Right lobe of liver (tissue), 6 donors: ENCODE measurements around the gene CSGALNACT2. TPM values are rescaled to one million over a fixed set of nuclear protein-coding genes. Genes with fewer than 3 reads are reported as not detected.

ENCODE experiments used
- ATAC-seq, 4 donors: fragments of 200-7000 bp; cut with Tn5 transposase; one replicate each; pipeline ENCODE4 v1.9.1; 2020; ENCODE audit warnings: mild to moderate bottlenecking in 4 of 4, moderate library complexity in 4 of 4
- DNase-seq, 3 donors: peaks; one replicate each; pipeline ENCODE4 v3.0.0-alpha.2; 2020
- H3K27ac ChIP-seq, 3 donors: fragments of 200-600 bp; one replicate each; pipeline ENCODE4 v1.8.0; 2022
- H3K27me3 ChIP-seq, 2 donors: fragments of 200-600 bp; one replicate each; pipeline ENCODE4 v1.8.0; 2022
- H3K36me3 ChIP-seq, 4 donors: fragments of 200-600 bp; sonication (generic) in 1 of 4; one replicate each; pipeline versions ENCODE4 v1.5.1 to v1.8.0; 2017 to 2022; ENCODE audit warnings: control low read depth in 1 of 4
- H3K4me1 ChIP-seq, 4 donors: fragments of 200-600 bp; sonication (generic) in 1 of 4; one replicate each; pipeline versions ENCODE4 v1.5.1 to v1.8.0; 2017 to 2022; ENCODE audit warnings: control low read depth in 1 of 4
- H3K4me3 ChIP-seq, 3 donors: fragments of 200-600 bp; one replicate each; pipeline ENCODE4 v1.8.0; 2022
- H3K9me3 ChIP-seq, 4 donors: fragments of 200-600 bp; sonication (generic) in 1 of 4; one replicate each; pipeline versions ENCODE4 v1.5.1 to v1.8.0; 2017 to 2022; ENCODE audit warnings: control low read depth in 1 of 4
- POLR2A ChIP-seq: fragments of 450-650 bp; IDR thresholded peaks from one replicate; pipeline ENCODE4 v1.6.1; 2017; ENCODE audit warnings: antibody characterized with exemption, mild to moderate bottlenecking
- WGBS: methylation state at CpG from one replicate; pipeline ENCODE4 v1.1.6; 2018; ENCODE audit warnings: low coverage, low lambda C conversion rate; ENCODE audit not compliant: insufficient coverage; ENCODE audit errors: missing lambda C conversion rate; 5-methylcytosine and 5-hydroxymethylcytosine counted together
- intact Hi-C, 2 donors: fragments of 100-400 bp; cut with DNase I; formaldehyde crosslinking; loops; one replicate each; pipeline versions ENCODE4 v1.11.2 to v1.14.1; 2022
- total RNA-seq, 6 experiments: library from RNA; depleted of rRNA in 2 of 6; stranded (reverse); fragments of >200 nt in 2 of 6; fragmentation: NEBNext Ultra II Directional in 3 of 6; extraction: Animal tissue kit (Norgen Biotek cat#: 25700) in 3 of 6; gene quantifications; one replicate each; pipeline versions ENCODE4 v1.1.0 to v1.2.4, GENCODE V29; 2016 to 2023
- TF ChIP-seq, protein P1 (sequence below), 4 donors: fragments of 200-600 bp in 3 of 4; fragments of 450-650 bp in 1 of 4; IDR thresholded peaks; one replicate each; pipeline versions ENCODE4 v1.5.1 to v1.8.0; 2016 to 2022; ENCODE audit warnings: antibody characterized with exemption in 4 of 4, mild to moderate bottlenecking in 2 of 4
- donor health status: DM: no; HTN: yes; CAD: no.
- donor health status: DM: no; HTN: no; CAD: no.
- donor health status: DM: no; HTN: no; CAD: no.
- donor health status: DM: no; HTN: yes; CAD: no.
- donor health status: DM: no; HTN: yes; CAD: no.

CSGALNACT2 gene
- total RNA-seq, 6 experiments from 2014 or later = 5.4 to 11.1 (median 8.3) TPM

DNA sequence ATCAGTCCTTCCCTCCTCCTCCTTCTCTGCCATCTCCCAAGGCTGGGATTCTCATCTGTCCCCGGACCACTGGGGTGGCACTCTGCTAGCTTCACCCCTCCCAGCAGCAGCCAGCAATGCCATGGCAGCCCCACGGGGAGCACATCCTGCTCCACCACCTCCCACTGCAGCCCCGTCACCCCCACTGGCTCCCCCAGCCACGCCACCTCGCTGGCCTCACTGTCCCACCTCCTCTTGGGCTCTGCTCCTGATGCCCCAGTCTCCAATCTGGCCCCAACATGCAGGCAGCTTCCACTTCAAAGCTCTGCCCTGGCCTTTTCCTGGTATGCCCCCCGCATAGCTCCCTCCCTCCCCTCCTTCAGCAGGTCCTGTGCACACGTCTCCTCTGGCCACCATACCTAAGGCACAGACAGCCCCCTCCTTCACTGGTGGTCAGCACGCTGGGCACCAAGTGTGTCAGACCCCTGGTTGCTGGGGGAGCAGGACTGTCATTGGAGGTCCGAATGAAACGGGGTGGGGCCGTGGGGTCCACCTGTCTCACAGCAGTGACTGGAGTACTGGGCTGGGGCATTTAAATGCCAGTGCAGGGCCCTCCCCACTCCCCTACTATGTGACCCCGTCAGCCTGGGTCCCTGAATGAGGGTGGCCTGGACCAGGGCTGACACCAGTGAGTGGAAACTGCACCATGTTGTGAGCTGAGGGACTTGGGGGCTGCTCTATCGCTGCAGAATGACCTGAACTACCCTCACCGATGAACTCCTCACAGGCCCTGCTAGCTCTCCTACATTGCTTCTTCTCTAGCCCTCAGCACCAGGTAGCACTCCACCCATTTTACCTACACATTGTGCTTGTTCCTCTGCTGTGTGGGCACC lies 89.9 kb downstream of the CSGALNACT2 start:
- no peak for ATAC-seq
- Histone ChIP-seq H3K4me1 (peaks cover 0 to 4% (median 0%) of the 10 kb centered on the region in 4 donors), H3K4me3 (no peak overlapping the region), H3K27me3 (peaks cover 0 to 15% of the 10 kb centered on the region in 2 donors), H3K9me3 (no peaks in the 10 kb centered on the region), H3K27ac (no peak overlapping the region), H3K36me3 (no peaks in the 10 kb centered on the region)
- WGBS = 51% methylated on average over 4 of the region's 14 CpGs
- peak; percentile 13 to 42 (median 34) for DNase-seq
- intact Hi-C loops = no loop called here
- TF ChIP-seq, protein P1, sequence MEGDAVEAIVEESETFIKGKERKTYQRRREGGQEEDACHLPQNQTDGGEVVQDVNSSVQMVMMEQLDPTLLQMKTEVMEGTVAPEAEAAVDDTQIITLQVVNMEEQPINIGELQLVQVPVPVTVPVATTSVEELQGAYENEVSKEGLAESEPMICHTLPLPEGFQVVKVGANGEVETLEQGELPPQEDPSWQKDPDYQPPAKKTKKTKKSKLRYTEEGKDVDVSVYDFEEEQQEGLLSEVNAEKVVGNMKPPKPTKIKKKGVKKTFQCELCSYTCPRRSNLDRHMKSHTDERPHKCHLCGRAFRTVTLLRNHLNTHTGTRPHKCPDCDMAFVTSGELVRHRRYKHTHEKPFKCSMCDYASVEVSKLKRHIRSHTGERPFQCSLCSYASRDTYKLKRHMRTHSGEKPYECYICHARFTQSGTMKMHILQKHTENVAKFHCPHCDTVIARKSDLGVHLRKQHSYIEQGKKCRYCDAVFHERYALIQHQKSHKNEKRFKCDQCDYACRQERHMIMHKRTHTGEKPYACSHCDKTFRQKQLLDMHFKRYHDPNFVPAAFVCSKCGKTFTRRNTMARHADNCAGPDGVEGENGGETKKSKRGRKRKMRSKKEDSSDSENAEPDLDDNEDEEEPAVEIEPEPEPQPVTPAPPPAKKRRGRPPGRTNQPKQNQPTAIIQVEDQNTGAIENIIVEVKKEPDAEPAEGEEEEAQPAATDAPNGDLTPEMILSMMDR (IDR thresholded peaks at IDR 0.05) = no peak
- TF ChIP-seq POLR2A = no peak

- DNase-seq = peak in 1 of 3 donors; percentile 53
- peaks cover 0 to 15% of the 10 kb centered on the region in 2 donors for H3K27me3 ChIP-seq
- intact Hi-C loops = no loop called here
These were observed 90.5 kb downstream of the CSGALNACT2 start for GRCh38 chr10:43228783-43229207.

GRCh38 chr10:43229208-43230061 lies 91.2 kb downstream of the CSGALNACT2 start:
- Histone ChIP-seq H3K4me3 (peak overlapping the region; percentile 4 to 41 (median 11)), H3K27me3 (peaks cover 0 to 15% of the 10 kb centered on the region in 2 donors), H3K36me3 (no peaks in the 10 kb centered on the region), H3K9me3 (no peaks in the 10 kb centered on the region), H3K27ac (no peak overlapping the region), H3K4me1 (peaks cover 0 to 4% (median 0%) of the 10 kb centered on the region in 4 donors)
- ATAC-seq = peak; percentile 28 to 68 (median 50)
- intact Hi-C loops = no loop called here
- 5% methylated on average over 23 of the region's 99 CpGs for WGBS
- DNase-seq = peak; percentile 41 to 46 (median 42)
- TF ChIP-seq, protein P1 (IDR thresholded peaks at IDR 0.05) = no peak
- TF ChIP-seq POLR2A = no peak

More at GRCh38 chr10:43228783-43229207, 90.5 kb downstream of the CSGALNACT2 start:
- no peaks in the 10 kb centered on the region for H3K36me3 ChIP-seq
- no peak for ATAC-seq
- H3K4me3 ChIP-seq = peak overlapping the region in 2 of 3 donors; percentile 11 to 41
- no peak overlapping the region for H3K27ac ChIP-seq
- no peak for TF ChIP-seq POLR2A
- TF ChIP-seq, protein P1 (IDR thresholded peaks at IDR 0.05) = no peak
- peaks cover 0 to 4% (median 0%) of the 10 kb centered on the region in 4 donors for H3K4me1 ChIP-seq
- H3K9me3 ChIP-seq = no peaks in the 10 kb centered on the region
- WGBS = 0% methylated on average over 3 of the region's 23 CpGs

DNA sequence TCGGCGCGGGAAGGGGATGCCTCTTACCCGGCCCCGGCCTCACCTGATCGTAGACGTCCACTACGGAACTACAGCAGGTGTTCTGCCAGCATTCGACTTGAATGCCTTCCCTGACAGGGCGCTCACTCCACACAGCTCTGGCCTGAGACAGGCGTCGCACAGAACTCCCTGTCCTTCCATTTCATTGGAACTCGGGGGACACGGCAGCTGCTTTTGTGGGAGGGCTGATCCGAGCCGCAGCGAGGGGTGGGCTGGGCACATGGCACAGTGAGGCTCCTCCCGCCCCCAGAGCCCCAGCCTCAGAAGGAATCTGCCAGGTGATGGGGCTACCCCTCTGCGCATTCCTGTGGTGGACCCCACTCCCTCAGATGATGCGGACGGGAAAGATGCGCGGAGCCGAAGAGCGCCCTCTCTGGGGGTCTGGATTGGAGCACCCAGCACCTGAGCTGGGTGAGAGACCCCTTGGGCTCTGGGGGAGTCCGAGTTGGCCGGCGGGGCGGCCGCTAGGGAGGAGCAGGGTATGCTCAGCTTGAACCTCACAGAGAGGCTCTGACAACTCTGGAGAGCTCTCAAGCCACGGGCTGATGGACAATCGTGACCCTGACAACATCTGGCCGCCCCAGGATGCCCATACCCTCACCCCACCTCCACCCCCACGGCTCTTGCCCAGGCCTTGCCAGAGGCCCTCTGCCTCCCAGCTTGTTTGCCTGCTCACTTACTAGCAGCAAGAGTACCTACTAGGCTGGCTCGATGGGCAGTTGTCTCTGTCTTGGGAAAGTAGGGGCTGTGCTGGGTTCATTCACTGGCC lies 92.1 kb downstream of the CSGALNACT2 start:
- no peak overlapping the region for H3K27ac ChIP-seq
- H3K4me3 ChIP-seq = peak overlapping the region in 2 of 3 donors; percentile 11 to 41
- peaks cover 0 to 15% of the 10 kb centered on the region in 2 donors for H3K27me3 ChIP-seq
- intact Hi-C loops = no loop called here
- no peaks in the 10 kb centered on the region for H3K36me3 ChIP-seq
- 5% methylated on average over 14 of the region's 35 CpGs for WGBS
- peaks cover 0 to 4% (median 0%) of the 10 kb centered on the region in 4 donors for H3K4me1 ChIP-seq
- no peaks in the 10 kb centered on the region for H3K9me3 ChIP-seq
- DNase-seq (peak; percentile 14 to 42 (median 33)), ATAC-seq (no peak)
- TF ChIP-seq, protein P1 (IDR thresholded peaks at IDR 0.05) = no peak
- TF ChIP-seq POLR2A = no peak
